ENCODE results near the gene HOMER3.

DNA sequence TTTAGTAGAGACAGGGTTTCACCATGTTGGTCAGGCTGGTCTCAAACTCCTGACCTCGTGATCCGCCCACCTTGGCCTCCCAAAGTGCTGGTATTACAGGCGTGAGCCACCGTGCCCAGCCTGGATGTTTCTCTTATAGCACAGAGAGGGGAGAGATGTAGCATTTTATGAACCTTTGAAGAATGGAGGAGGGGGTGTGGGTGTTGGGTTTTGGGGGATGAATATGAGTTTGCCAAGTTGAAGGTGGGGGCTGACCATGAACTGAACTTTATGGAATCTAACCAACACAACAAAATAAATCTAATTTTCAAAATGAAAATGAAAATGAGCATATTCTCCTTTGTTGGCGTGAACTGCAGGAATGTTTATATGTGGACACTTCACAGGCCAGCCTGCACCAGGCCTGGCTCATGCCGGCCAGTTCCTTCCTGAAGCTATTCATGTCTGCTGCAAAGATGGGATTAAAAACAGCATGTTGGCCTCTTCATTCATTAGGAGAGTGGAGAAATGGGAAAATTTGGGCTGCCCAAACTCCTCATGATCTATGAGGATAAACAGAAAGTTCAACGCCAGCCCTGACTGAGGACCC lies 39.5 kb upstream of the HOMER3 start:
- TF ChIP-seq POLR2A (IDR thresholded peaks at IDR 0.05; ENCODE audit: low read length): no peak
- TF ChIP-seq GATA1 (IDR thresholded peaks at IDR 0.05; ENCODE audit: low read depth, low read length): no peak

All from erythroblast (primary cell).